Peyer's patch (tissue), 4 donors: ENCODE results near the gene DDX21.

Experiments
- POLR2A ChIP-seq, 2 donors: fragments of 450-650 bp; IDR thresholded peaks; one replicate each; pipeline ENCODE4 v1.5.1; 2017; ENCODE audit warnings: antibody characterized with exemption in 2 of 2, mild to moderate bottlenecking in 2 of 2, moderate library complexity in 2 of 2
- TF ChIP-seq, protein P1 (sequence below), 6 experiments: fragments of 450-650 bp in 4 of 6; fragments of 200-600 bp in 2 of 6; sonication (generic) in 1 of 6; IDR thresholded peaks; one replicate each; pipeline ENCODE4 v1.5.1; 2017 to 2019; ENCODE audit warnings: antibody characterized with exemption in 6 of 6, mild to moderate bottlenecking in 3 of 6, moderate library complexity in 1 of 6

DNA sequence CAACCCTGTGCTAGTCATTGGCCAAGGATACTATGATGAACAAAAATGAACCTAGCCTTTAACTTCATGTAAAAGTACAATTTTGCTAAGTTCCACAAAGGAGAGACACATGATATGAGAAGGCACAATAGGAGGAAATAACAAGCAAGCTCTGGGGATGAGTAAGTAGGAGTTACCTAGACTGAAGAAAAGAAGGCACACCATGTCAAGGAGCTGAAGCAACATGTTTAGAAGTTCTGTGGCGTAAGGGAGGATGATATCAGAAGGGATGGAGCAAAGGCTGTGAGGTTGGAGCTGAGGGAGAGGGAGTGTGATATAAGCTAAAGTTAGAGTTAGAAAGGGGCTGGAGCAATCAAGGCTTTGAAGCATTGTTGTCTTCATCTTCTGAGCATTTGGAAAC is 58.2 kb downstream of the DDX21 start:
- TF ChIP-seq, protein P1, sequence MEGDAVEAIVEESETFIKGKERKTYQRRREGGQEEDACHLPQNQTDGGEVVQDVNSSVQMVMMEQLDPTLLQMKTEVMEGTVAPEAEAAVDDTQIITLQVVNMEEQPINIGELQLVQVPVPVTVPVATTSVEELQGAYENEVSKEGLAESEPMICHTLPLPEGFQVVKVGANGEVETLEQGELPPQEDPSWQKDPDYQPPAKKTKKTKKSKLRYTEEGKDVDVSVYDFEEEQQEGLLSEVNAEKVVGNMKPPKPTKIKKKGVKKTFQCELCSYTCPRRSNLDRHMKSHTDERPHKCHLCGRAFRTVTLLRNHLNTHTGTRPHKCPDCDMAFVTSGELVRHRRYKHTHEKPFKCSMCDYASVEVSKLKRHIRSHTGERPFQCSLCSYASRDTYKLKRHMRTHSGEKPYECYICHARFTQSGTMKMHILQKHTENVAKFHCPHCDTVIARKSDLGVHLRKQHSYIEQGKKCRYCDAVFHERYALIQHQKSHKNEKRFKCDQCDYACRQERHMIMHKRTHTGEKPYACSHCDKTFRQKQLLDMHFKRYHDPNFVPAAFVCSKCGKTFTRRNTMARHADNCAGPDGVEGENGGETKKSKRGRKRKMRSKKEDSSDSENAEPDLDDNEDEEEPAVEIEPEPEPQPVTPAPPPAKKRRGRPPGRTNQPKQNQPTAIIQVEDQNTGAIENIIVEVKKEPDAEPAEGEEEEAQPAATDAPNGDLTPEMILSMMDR (IDR thresholded peaks at IDR 0.05), result no peak
- no peak for TF ChIP-seq POLR2A (IDR thresholded peaks at IDR 0.05)
